Neural progenitor cell (in vitro differentiated cells): ENCODE measurements around the gene KCNMA1. TPM values are rescaled to one million over a fixed set of nuclear protein-coding genes. Genes with fewer than 3 reads are reported as not detected.

Source experiments
- DNase-seq: peaks from one replicate; pipeline ENCODE4 v3.0.0-alpha.2; 2016; ENCODE audit warnings: low spot score
- H2AFZ ChIP-seq: fragments of 200-600 bp; sonication (generic); replicated peaks from 2 replicates; pipeline ENCODE4 v1.6.1; 2016; ENCODE audit warnings: antibody characterized with exemption
- H3F3A ChIP-seq: fragments of 200-600 bp; sonication (generic); 2 replicates; pipeline ENCODE4 v1.6.1; 2016; ENCODE audit warnings: antibody characterized with exemption, low read depth
- H3K27ac ChIP-seq: fragments of 200-600 bp; sonication (generic); 2 replicates; pipeline ENCODE4 v1.5.1; 2016; ENCODE audit warnings: mild to moderate bottlenecking
- H3K27me3 ChIP-seq: fragments of 200-600 bp; sonication (generic); 2 replicates; pipeline ENCODE4 v1.6.1; 2016; ENCODE audit warnings: mild to moderate bottlenecking, moderate library complexity
- H3K36me3 ChIP-seq: fragments of 200-600 bp; sonication (generic); 2 replicates; pipeline ENCODE4 v1.5.1; 2016
- H3K4me1 ChIP-seq: fragments of 200-600 bp; sonication (generic); 2 replicates; pipeline ENCODE4 v1.6.1; 2016; ENCODE audit warnings: mixed run types
- H3K4me2 ChIP-seq: fragments of 200-600 bp; sonication (generic); 2 replicates; pipeline ENCODE4 v1.6.1; 2016
- H3K4me3 ChIP-seq: fragments of 200-600 bp; sonication (generic); 2 replicates; pipeline ENCODE4 v1.5.1; 2016
- H3K79me2 ChIP-seq: fragments of 200-600 bp; sonication (generic); 2 replicates; pipeline ENCODE4 v1.6.1; 2016; ENCODE audit warnings: low read depth
- H3K9ac ChIP-seq: fragments of 200-600 bp; sonication (generic); 2 replicates; pipeline ENCODE4 v1.6.1; 2016
- H3K9me3 ChIP-seq: fragments of 200-600 bp; sonication (generic); 2 replicates; pipeline ENCODE4 v1.5.1; 2016; ENCODE audit warnings: low read depth
- H4K20me1 ChIP-seq: fragments of 200-600 bp; sonication (generic); 2 replicates; pipeline ENCODE4 v1.6.1; 2016; ENCODE audit warnings: low read depth
- H3K27ac Mint-ChIP-seq: 3 replicates; pipeline ENCODE4 v1.8.0; 2021; ENCODE audit warnings: mixed read lengths
- H3K27me3 Mint-ChIP-seq: 2 replicates; pipeline ENCODE4 v1.8.0; 2022; ENCODE audit warnings: low read depth, mild to moderate bottlenecking, inconsistent platforms, moderate library complexity, mixed read lengths; ENCODE audit not compliant: insufficient read depth
- H3K36me3 Mint-ChIP-seq: 3 replicates; pipeline ENCODE4 v1.8.0; 2021; ENCODE audit warnings: mixed read lengths
- H3K4me1 Mint-ChIP-seq: 3 replicates; pipeline ENCODE4 v1.8.0; 2021; ENCODE audit warnings: mixed read lengths
- H3K4me3 Mint-ChIP-seq: 3 replicates; pipeline ENCODE4 v1.8.0; 2021; ENCODE audit warnings: mild to moderate bottlenecking, moderate library complexity, mixed read lengths
- H3K9me3 Mint-ChIP-seq: 3 replicates; pipeline ENCODE4 v1.8.0; 2020; ENCODE audit warnings: mixed read lengths
- CTCF ChIP-seq: fragments of 200-600 bp; sonication (generic); IDR thresholded peaks from 2 replicates; pipeline ENCODE4 v1.5.1; 2017; ENCODE audit warnings: antibody characterized with exemption, mild to moderate bottlenecking
- EZH2 ChIP-seq: fragments of 200-600 bp; sonication (generic); IDR thresholded peaks from 2 replicates; pipeline ENCODE4 v1.6.1; 2017; ENCODE audit warnings: antibody characterized with exemption, mild to moderate bottlenecking, moderate library complexity
- EZH2phosphoT487 ChIP-seq: fragments of 200-600 bp; sonication (generic); IDR thresholded peaks from 2 replicates; pipeline ENCODE4 v1.6.1; 2017; ENCODE audit warnings: antibody characterized with exemption
- total RNA-seq: library from RNA; depleted of rRNA; stranded (reverse); fragments of >200 nt; gene quantifications from 2 replicates; pipeline ENCODE4 v1.2.3, GENCODE V29; 2015; ENCODE audit warnings: low replicate concordance

The KCNMA1 gene
- total RNA-seq, 1 donor from 2014 or later: 2.4 TPM

- no peaks in the 10 kb centered on the region for H3K36me3 Mint-ChIP-seq
These were observed 378.3 kb downstream of the KCNMA1 start for GRCh38 chr10:77259171-77259874.

GRCh38 chr10:77256346-77256745, 381.3 kb downstream of the KCNMA1 start:
- Mint-ChIP-seq H3K4me3 (no peak overlapping the region), H3K9me3 (no peaks in the 10 kb centered on the region), H3K36me3 (no peaks in the 10 kb centered on the region), H3K27ac (no peak overlapping the region), H3K4me1 (peaks cover 21% of the 10 kb centered on the region), H3K27me3 (peaks cover 2% of the 10 kb centered on the region)
- Histone ChIP-seq H3K4me3 (no peak overlapping the region), H3K9ac (no peak overlapping the region), H3K27ac (no peak overlapping the region), H3K9me3 (no peaks in the 10 kb centered on the region), H3F3A (peaks cover 12% of the 10 kb centered on the region), H4K20me1 (no peaks in the 10 kb centered on the region), H3K4me2 (no peak overlapping the region), H3K36me3 (no peaks in the 10 kb centered on the region), H3K4me1 (peaks cover 19% of the 10 kb centered on the region), H2AFZ (no peak overlapping the region), H3K27me3 (no peaks in the 10 kb centered on the region), H3K79me2 (no peaks in the 10 kb centered on the region)
- TF ChIP-seq CTCF: no peak
- TF ChIP-seq EZH2: no peak
- TF ChIP-seq EZH2phosphoT487: no peak
- no peak for DNase-seq

More at GRCh38 chr10:77259171-77259874, 378.3 kb downstream of the KCNMA1 start:
- no peak for TF ChIP-seq EZH2
- no peak for TF ChIP-seq EZH2phosphoT487
- no peak for TF ChIP-seq CTCF
- Mint-ChIP-seq H3K4me1 (no peaks in the 10 kb centered on the region), H3K4me3 (no peak overlapping the region), H3K9me3 (no peaks in the 10 kb centered on the region), H3K27ac (no peak overlapping the region), H3K27me3 (no peaks in the 10 kb centered on the region)
- Histone ChIP-seq H3K9me3 (no peaks in the 10 kb centered on the region), H3K27me3 (no peaks in the 10 kb centered on the region), H3K36me3 (no peaks in the 10 kb centered on the region), H3K27ac (no peak overlapping the region), H3K4me2 (no peak overlapping the region), H2AFZ (no peak overlapping the region), H3K4me3 (no peak overlapping the region), H3K79me2 (no peaks in the 10 kb centered on the region), H3K9ac (no peak overlapping the region), H3K4me1 (peaks cover 5% of the 10 kb centered on the region), H4K20me1 (no peaks in the 10 kb centered on the region), H3F3A (peaks cover 4% of the 10 kb centered on the region)
- no peak for DNase-seq

GRCh38 chr10:77253556-77254064, 384.0 kb downstream of the KCNMA1 start:
- no peak overlapping the region for H3K4me3 Mint-ChIP-seq
- no peak overlapping the region for H3K27ac ChIP-seq
- peaks cover 21% of the 10 kb centered on the region for H3K4me1 Mint-ChIP-seq

More at GRCh38 chr10:77253556-77254064, 384.0 kb downstream of the KCNMA1 start:
- Mint-ChIP-seq H3K9me3 (no peaks in the 10 kb centered on the region), H3K36me3 (no peaks in the 10 kb centered on the region), H3K27ac (no peak overlapping the region), H3K27me3 (peaks cover 2% of the 10 kb centered on the region)
- Histone ChIP-seq H2AFZ (no peak overlapping the region), H3K4me1 (peaks cover 19% of the 10 kb centered on the region), H3K4me3 (no peak overlapping the region), H3K79me2 (no peaks in the 10 kb centered on the region), H3K4me2 (no peak overlapping the region), H3K36me3 (no peaks in the 10 kb centered on the region), H3K27me3 (no peaks in the 10 kb centered on the region), H3F3A (peaks cover 12% of the 10 kb centered on the region), H3K9me3 (no peaks in the 10 kb centered on the region), H3K9ac (no peak overlapping the region), H4K20me1 (no peaks in the 10 kb centered on the region)
- DNase-seq: no peak
- TF ChIP-seq CTCF (no peak), EZH2phosphoT487 (no peak), EZH2 (no peak)
